Brain microvascular endothelial cell (primary cell): ENCODE measurements around the gene NCKIPSD.

Experiments
- DNase-seq: peaks from one replicate; pipeline ENCODE4 v3.0.0-alpha.2; 2020
- H3K27ac ChIP-seq: fragments of 250-450 bp; sonication (Bioruptor Pico); 2 replicates; pipeline ENCODE4 v1.5.1; 2020; ENCODE audit warnings: mild to moderate bottlenecking, moderate library complexity
- H3K27me3 ChIP-seq: fragments of 250-450 bp; sonication (Bioruptor Pico); replicated peaks from 2 replicates; pipeline ENCODE4 v1.5.1; 2020; ENCODE audit warnings: mild to moderate bottlenecking
- H3K36me3 ChIP-seq: fragments of 250-450 bp; sonication (Bioruptor Pico); replicated peaks from 2 replicates; pipeline ENCODE4 v1.5.1; 2020; ENCODE audit warnings: mild to moderate bottlenecking
- H3K4me3 ChIP-seq: 2 replicates; pipeline ENCODE4 v1.5.1; 2011; ENCODE audit warnings: low read depth, mild to moderate bottlenecking, control low read depth, low read length, moderate library complexity
- CTCF ChIP-seq: IDR thresholded peaks from 2 replicates; pipeline ENCODE4 v1.5.1; 2011; ENCODE audit warnings: low read depth, mild to moderate bottlenecking, moderate library complexity, low read length, control low read depth, inconsistent platforms; ENCODE audit errors: missing control alignments
- in situ Hi-C: cut with HindIII; loops from 2 replicates; pipeline ENCODE4 v1.10.0; 2017; ENCODE audit warnings: low sequenced_read_pairs, low pct_ligation_motif_present

The NCKIPSD gene

DNA sequence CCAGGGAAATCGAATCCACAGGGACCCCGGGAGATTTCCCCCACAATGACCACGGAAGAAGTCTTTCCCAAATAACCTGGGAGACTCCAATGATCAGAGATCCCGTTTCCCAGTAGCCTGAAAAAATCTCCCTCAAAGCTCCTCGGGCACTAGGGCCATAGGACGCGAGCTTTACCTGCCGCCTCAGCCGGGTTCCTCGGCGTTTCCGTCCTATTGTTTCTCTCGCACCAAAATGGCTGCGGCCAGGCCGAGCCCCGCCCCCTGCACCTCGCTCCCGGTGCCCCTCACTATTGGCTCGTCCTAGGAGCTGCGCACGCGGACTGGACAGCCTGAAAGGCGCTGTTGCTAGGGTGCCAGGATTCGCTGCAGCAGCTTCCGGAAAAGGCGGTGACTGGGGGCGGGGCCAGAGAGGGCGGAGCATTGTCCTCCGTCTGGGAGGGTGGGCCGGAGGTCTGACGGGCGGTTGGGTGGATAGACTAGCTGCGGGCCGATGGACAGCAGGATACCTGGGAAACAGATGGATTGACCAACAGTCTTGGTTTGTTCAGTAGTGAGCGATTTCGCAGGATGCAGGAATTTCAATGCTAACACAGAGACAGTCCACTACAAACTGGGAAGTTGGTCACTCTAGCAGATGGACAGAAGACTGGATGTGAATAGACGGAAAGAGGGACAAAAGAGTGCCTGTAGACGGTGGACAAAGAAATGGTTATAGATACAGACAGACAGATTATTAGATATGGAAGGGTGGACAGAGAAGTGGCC lies 31.4 kb upstream of the NCKIPSD start, which contains the start of gene IP6K2:
IP6K2 (minus strand) TSS at position 240 of the 765 bp plus-strand sequence. CDS start 21,930 bp downstream, outside the sequence.
- Histone ChIP-seq H3K27me3 (no peaks in the 10 kb centered on the region), H3K4me3 (peak within 1 kb of the TSS; percentile 98), H3K36me3 (peaks cover 17% of the 10 kb centered on the region), H3K27ac (peak within 1 kb of the TSS; percentile 79)
- in situ Hi-C loops: no loop called here
- DNase-seq: peak; percentile 98
- no peak for TF ChIP-seq CTCF

DNA sequence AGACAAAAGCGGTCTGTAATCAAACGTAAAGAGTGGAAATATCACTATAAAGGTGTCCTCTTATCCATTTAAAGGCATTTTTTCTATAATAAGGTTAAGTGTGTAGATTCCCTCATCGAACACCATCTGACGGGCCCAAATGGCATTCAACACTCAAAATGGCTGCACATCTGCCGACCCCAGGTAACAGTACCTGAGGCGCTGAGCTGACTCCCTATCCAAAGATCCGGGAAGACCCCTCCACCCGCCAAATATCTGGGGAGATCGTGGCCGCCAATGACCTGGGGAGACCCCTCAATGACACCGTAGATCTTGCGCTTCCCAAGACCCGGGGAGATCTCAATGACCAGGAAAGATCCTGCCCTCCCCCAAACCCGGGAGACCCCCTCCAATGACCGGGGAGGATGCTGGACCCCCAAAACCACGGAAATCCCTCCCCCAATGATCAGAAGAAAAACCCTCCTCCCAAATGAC lies 30.8 kb upstream of the NCKIPSD start:
- no peak for DNase-seq
- TF ChIP-seq CTCF: no peak
- H3K4me3 ChIP-seq: peak overlapping the region; percentile 98

DNA sequence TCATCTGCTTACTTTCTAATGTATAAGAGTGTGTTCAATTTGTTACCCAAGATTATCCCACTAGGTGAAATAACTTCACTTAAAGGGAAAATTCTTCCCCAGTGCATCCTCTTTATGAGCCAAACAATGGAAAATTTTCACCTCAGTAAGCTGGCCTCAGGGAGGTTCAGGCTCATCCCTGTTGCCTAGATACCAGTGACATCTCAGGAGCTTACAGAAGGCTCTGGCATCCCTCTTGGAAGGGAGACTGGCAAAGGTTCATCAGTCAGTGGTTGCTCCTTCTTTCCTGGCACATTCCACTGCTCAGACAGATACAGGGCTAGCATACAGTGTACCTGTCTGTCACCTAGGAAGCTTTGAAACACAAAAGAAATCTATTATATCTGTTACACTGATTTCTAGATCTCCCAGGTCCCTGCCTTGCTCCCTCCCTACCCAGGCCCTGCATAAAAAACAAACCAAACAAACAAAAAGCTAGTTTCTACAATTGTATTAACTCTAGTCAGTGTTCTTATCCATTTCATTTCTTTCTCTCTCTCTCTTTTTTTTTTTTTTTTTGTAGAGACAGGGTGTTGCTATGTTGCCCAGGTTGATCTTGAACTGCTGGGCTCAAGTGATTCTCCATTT lies 29.6 kb upstream of the NCKIPSD start:
- Histone ChIP-seq H3K36me3 (peaks cover 34% of the 10 kb centered on the region), H3K4me3 (peak overlapping the region; percentile 98), H3K27ac (no peak overlapping the region), H3K27me3 (no peaks in the 10 kb centered on the region)
- no peak for TF ChIP-seq CTCF
- peak; percentile 24 for DNase-seq
- in situ Hi-C loops: no loop called here

More for the DNA sequence above, 30.8 kb upstream of the NCKIPSD start:
- Histone ChIP-seq H3K36me3 (peaks cover 21% of the 10 kb centered on the region), H3K27me3 (no peaks in the 10 kb centered on the region), H3K27ac (peak overlapping the region; percentile 79)
- in situ Hi-C loops: no loop called here

GRCh38 chr3:48711727-48712126 lies 26.0 kb upstream of the NCKIPSD start:
- no peaks in the 10 kb centered on the region for H3K27me3 ChIP-seq
- no peak overlapping the region for H3K27ac ChIP-seq
- H3K4me3 ChIP-seq: no peak overlapping the region
- no peak for TF ChIP-seq CTCF
- no peak for DNase-seq
- H3K36me3 ChIP-seq: peaks cover 52% of the 10 kb centered on the region
- in situ Hi-C loops: no loop called here

DNA sequence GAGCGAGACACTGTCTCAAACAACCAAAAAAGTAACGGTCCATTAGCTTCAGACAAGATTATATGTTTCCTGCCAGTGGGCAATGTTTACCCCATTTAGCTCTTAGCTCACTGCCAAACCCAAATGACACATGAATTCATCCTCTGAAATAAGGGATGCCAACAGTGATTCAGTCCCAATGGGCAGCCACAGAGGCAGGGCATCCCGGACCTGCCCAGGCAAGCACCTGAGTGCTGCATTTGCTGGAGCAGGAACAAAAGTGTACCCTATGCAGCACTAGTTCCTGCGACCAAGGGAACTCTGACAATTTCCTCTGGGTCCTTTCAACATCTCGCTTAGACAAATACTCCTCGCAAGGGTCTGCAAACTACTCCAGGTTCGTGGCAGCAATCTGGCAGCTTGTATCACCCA lies 23.3 kb upstream of the NCKIPSD start:
- Histone ChIP-seq H3K36me3 (peaks cover 50% of the 10 kb centered on the region), H3K4me3 (no peak overlapping the region), H3K27me3 (no peaks in the 10 kb centered on the region), H3K27ac (no peak overlapping the region)
- in situ Hi-C loops: no loop called here
- DNase-seq: no peak
- TF ChIP-seq CTCF: no peak
